C4-2B (cell line): ENCODE data around the gene FGB.

Source experiments
- ZFX ChIP-seq: fragments of 450-650 bp; IDR thresholded peaks from 2 replicates; pipeline ENCODE4 v1.6.1; 2017
- TF ChIP-seq, protein P1 (sequence below): fragments of 450-650 bp; conservative IDR thresholded peaks from 2 replicates; pipeline ENCODE4 v1.5.1; 2017; ENCODE audit warnings: mild to moderate bottlenecking

- TF ChIP-seq, protein P1, sequence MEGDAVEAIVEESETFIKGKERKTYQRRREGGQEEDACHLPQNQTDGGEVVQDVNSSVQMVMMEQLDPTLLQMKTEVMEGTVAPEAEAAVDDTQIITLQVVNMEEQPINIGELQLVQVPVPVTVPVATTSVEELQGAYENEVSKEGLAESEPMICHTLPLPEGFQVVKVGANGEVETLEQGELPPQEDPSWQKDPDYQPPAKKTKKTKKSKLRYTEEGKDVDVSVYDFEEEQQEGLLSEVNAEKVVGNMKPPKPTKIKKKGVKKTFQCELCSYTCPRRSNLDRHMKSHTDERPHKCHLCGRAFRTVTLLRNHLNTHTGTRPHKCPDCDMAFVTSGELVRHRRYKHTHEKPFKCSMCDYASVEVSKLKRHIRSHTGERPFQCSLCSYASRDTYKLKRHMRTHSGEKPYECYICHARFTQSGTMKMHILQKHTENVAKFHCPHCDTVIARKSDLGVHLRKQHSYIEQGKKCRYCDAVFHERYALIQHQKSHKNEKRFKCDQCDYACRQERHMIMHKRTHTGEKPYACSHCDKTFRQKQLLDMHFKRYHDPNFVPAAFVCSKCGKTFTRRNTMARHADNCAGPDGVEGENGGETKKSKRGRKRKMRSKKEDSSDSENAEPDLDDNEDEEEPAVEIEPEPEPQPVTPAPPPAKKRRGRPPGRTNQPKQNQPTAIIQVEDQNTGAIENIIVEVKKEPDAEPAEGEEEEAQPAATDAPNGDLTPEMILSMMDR: peak; percentile 79
- TF ChIP-seq ZFX: no peak
Observed at GRCh38 chr4:154618708-154619315, 56.0 kb downstream of the FGB start.
